Measurements from ENCODE around the gene GRK5. TPM values are rescaled to one million over a fixed set of nuclear protein-coding genes. Genes with fewer than 3 reads are reported as not detected.

Gene GRK5
- total and polyA plus RNA-seq, 9 donors = 18.1 to 29.2 (median 23.8) TPM

- Histone ChIP-seq H3K27me3 (ENCODE audit: control insufficient read depth, insufficient read depth, low read length) (no peaks in the 10 kb centered on the region), H3K27ac (ENCODE audit: low read length) (no peak overlapping the region), H3K4me1 (ENCODE audit: control insufficient read depth, insufficient read depth, low read length) (peaks cover 34% of the 10 kb centered on the region), H3K9me3 (replicated peaks; ENCODE audit: control insufficient read depth, low read depth, low read length) (no peaks in the 10 kb centered on the region), H3K4me3 (ENCODE audit: low read length) (no peak overlapping the region), H3K36me3 (ENCODE audit: control insufficient read depth, insufficient read depth, low read length) (no peaks in the 10 kb centered on the region)
- DNase-seq = peak; percentile 53
- 65% methylated on average over 8 of the region's 12 CpGs for WGBS (ENCODE audit: insufficient coverage)
Observed at GRCh38 chr10:119290301-119291048, 83.1 kb downstream of the GRK5 start.

GRCh38 chr10:119291223-119291900 is 84.0 kb downstream of the GRK5 start:
- Histone ChIP-seq H3K4me1 (ENCODE audit: control insufficient read depth, insufficient read depth, low read length) (peaks cover 28% of the 10 kb centered on the region), H3K36me3 (ENCODE audit: control insufficient read depth, insufficient read depth, low read length) (peaks cover 3% of the 10 kb centered on the region), H3K27me3 (ENCODE audit: control insufficient read depth, insufficient read depth, low read length) (no peaks in the 10 kb centered on the region), H3K27ac (ENCODE audit: low read length) (no peak overlapping the region), H3K4me3 (ENCODE audit: low read length) (no peak overlapping the region), H3K9me3 (replicated peaks; ENCODE audit: control insufficient read depth, low read depth, low read length) (no peaks in the 10 kb centered on the region)
- 100% methylated on average over 1 of the region's 6 CpGs for WGBS (ENCODE audit: insufficient coverage)
- no peak for DNase-seq

- no peak for DNase-seq
- H3K27me3 ChIP-seq (ENCODE audit: control insufficient read depth, insufficient read depth, low read length) = no peaks in the 10 kb centered on the region
- H3K4me1 ChIP-seq (ENCODE audit: control insufficient read depth, insufficient read depth, low read length) = peaks cover 23% of the 10 kb centered on the region
- H3K9me3 ChIP-seq (replicated peaks; ENCODE audit: control insufficient read depth, low read depth, low read length) = no peaks in the 10 kb centered on the region
- H3K4me3 ChIP-seq (ENCODE audit: low read length) = no peak overlapping the region
- peaks cover 5% of the 10 kb centered on the region for H3K36me3 ChIP-seq (ENCODE audit: control insufficient read depth, insufficient read depth, low read length)
- 79% methylated on average over 5 of the region's 11 CpGs for WGBS (ENCODE audit: insufficient coverage)
- H3K27ac ChIP-seq (ENCODE audit: low read length) = no peak overlapping the region
Observed at GRCh38 chr10:119292968-119293760, 85.8 kb downstream of the GRK5 start.

- no peak for DNase-seq
- H3K36me3 ChIP-seq (ENCODE audit: control insufficient read depth, insufficient read depth, low read length) = peaks cover 5% of the 10 kb centered on the region
- 90% methylated on average over 3 of the region's 4 CpGs for WGBS (ENCODE audit: insufficient coverage)
- H3K27ac ChIP-seq (ENCODE audit: low read length) = no peak overlapping the region
- H3K4me3 ChIP-seq (ENCODE audit: low read length) = no peak overlapping the region
- no peaks in the 10 kb centered on the region for H3K9me3 ChIP-seq (replicated peaks; ENCODE audit: control insufficient read depth, low read depth, low read length)
- peaks cover 9% of the 10 kb centered on the region for H3K4me1 ChIP-seq (ENCODE audit: control insufficient read depth, insufficient read depth, low read length)
- H3K27me3 ChIP-seq (ENCODE audit: control insufficient read depth, insufficient read depth, low read length) = no peaks in the 10 kb centered on the region
Observed at GRCh38 chr10:119296703-119297102, 89.3 kb downstream of the GRK5 start.

GRCh38 chr10:119297207-119297968 is 90.0 kb downstream of the GRK5 start:
- Histone ChIP-seq H3K27ac (ENCODE audit: low read length) (no peak overlapping the region), H3K4me3 (ENCODE audit: low read length) (no peak overlapping the region), H3K36me3 (ENCODE audit: control insufficient read depth, insufficient read depth, low read length) (peaks cover 5% of the 10 kb centered on the region), H3K27me3 (ENCODE audit: control insufficient read depth, insufficient read depth, low read length) (no peaks in the 10 kb centered on the region), H3K4me1 (ENCODE audit: control insufficient read depth, insufficient read depth, low read length) (peaks cover 15% of the 10 kb centered on the region), H3K9me3 (replicated peaks; ENCODE audit: control insufficient read depth, low read depth, low read length) (no peaks in the 10 kb centered on the region)
- DNase-seq = no peak
- 100% methylated on average over 1 of the region's 5 CpGs for WGBS (ENCODE audit: insufficient coverage)

- DNase-seq = no peak
- Histone ChIP-seq H3K9me3 (replicated peaks; ENCODE audit: control insufficient read depth, low read depth, low read length) (no peaks in the 10 kb centered on the region), H3K27ac (ENCODE audit: low read length) (no peak overlapping the region), H3K36me3 (ENCODE audit: control insufficient read depth, insufficient read depth, low read length) (peaks cover 5% of the 10 kb centered on the region), H3K4me3 (ENCODE audit: low read length) (no peak overlapping the region), H3K27me3 (ENCODE audit: control insufficient read depth, insufficient read depth, low read length) (no peaks in the 10 kb centered on the region), H3K4me1 (ENCODE audit: control insufficient read depth, insufficient read depth, low read length) (peaks cover 18% of the 10 kb centered on the region)
- WGBS (ENCODE audit: insufficient coverage) = 96% methylated on average over 2 of the region's 4 CpGs
Observed at GRCh38 chr10:119298810-119299209, 91.4 kb downstream of the GRK5 start.

- WGBS (ENCODE audit: insufficient coverage) = 67% methylated on average over 1 of the region's 3 CpGs
- Histone ChIP-seq H3K4me3 (ENCODE audit: low read length) (no peak overlapping the region), H3K27ac (ENCODE audit: low read length) (no peak overlapping the region), H3K27me3 (ENCODE audit: control insufficient read depth, insufficient read depth, low read length) (no peaks in the 10 kb centered on the region), H3K36me3 (ENCODE audit: control insufficient read depth, insufficient read depth, low read length) (peaks cover 5% of the 10 kb centered on the region), H3K4me1 (ENCODE audit: control insufficient read depth, insufficient read depth, low read length) (peaks cover 18% of the 10 kb centered on the region), H3K9me3 (replicated peaks; ENCODE audit: control insufficient read depth, low read depth, low read length) (no peaks in the 10 kb centered on the region)
- DNase-seq = peak; percentile 31
Observed at GRCh38 chr10:119299531-119299930, 92.2 kb downstream of the GRK5 start.

- 50% methylated on average over 3 of the region's 8 CpGs for WGBS (ENCODE audit: insufficient coverage)
- no peak for DNase-seq
- H3K27ac ChIP-seq (ENCODE audit: low read length) = peak overlapping the region; percentile 42
- H3K4me3 ChIP-seq (ENCODE audit: low read length) = no peak overlapping the region
- H3K9me3 ChIP-seq (replicated peaks; ENCODE audit: control insufficient read depth, low read depth, low read length) = no peaks in the 10 kb centered on the region
- peaks cover under 1% of the 10 kb centered on the region for H3K36me3 ChIP-seq (ENCODE audit: control insufficient read depth, insufficient read depth, low read length)
- H3K27me3 ChIP-seq (ENCODE audit: control insufficient read depth, insufficient read depth, low read length) = no peaks in the 10 kb centered on the region
- peaks cover 27% of the 10 kb centered on the region for H3K4me1 ChIP-seq (ENCODE audit: control insufficient read depth, insufficient read depth, low read length)
Observed at GRCh38 chr10:119301397-119301796, 94.0 kb downstream of the GRK5 start.

- no peak overlapping the region for H3K27ac ChIP-seq (ENCODE audit: low read length)
- 73% methylated on average over 1 of the region's 3 CpGs for WGBS (ENCODE audit: insufficient coverage)
- H3K4me1 ChIP-seq (ENCODE audit: control insufficient read depth, insufficient read depth, low read length) = peaks cover 28% of the 10 kb centered on the region
- H3K27me3 ChIP-seq (ENCODE audit: control insufficient read depth, insufficient read depth, low read length) = no peaks in the 10 kb centered on the region
- no peaks in the 10 kb centered on the region for H3K9me3 ChIP-seq (replicated peaks; ENCODE audit: control insufficient read depth, low read depth, low read length)
- H3K4me3 ChIP-seq (ENCODE audit: low read length) = no peak overlapping the region
- H3K36me3 ChIP-seq (ENCODE audit: control insufficient read depth, insufficient read depth, low read length) = no peaks in the 10 kb centered on the region
- no peak for DNase-seq
Observed at GRCh38 chr10:119302172-119302571, 94.8 kb downstream of the GRK5 start.

All from muscle of leg (tissue), 11 donors.